ENCODE measurements around the gene APBB1IP.
"Not testable (repeated sequence)": the region's sequence is repeated elsewhere in the genome, so short reads cannot be mapped to it uniquely, and the experiment has no call there.

APBB1IP gene

GRCh38 chr10:26439406-26440087 is 1.4 kb downstream of the APBB1IP start:
- in situ Hi-C loops (cut with HindIII; ENCODE audit: low pct_ligation_motif_present, low pct_unique_long_range_greater_than_20kb, low sequenced_read_pairs), result no loop called here
- peak; percentile 17 for DNase-seq

- in situ Hi-C loops (cut with HindIII; ENCODE audit: low pct_ligation_motif_present, low pct_unique_long_range_greater_than_20kb, low sequenced_read_pairs), result no loop called here
- DNase-seq, result peak; percentile 67
Measured at GRCh38 chr10:26440088-26440470, 1.9 kb downstream of the APBB1IP start.

- DNase-seq, result peak; percentile 85
- in situ Hi-C loops (cut with HindIII; ENCODE audit: low pct_ligation_motif_present, low pct_unique_long_range_greater_than_20kb, low sequenced_read_pairs), result no loop called here
Measured at GRCh38 chr10:26441491-26442214, 3.5 kb downstream of the APBB1IP start.

- in situ Hi-C loops (cut with HindIII; ENCODE audit: low pct_ligation_motif_present, low pct_unique_long_range_greater_than_20kb, low sequenced_read_pairs), result no loop called here
- DNase-seq, result no peak
Measured at GRCh38 chr10:26445411-26446031, 7.4 kb downstream of the APBB1IP start.

- no peak for DNase-seq
- in situ Hi-C loops (cut with HindIII; ENCODE audit: low pct_ligation_motif_present, low pct_unique_long_range_greater_than_20kb, low sequenced_read_pairs), result no loop called here
Measured at GRCh38 chr10:26446258-26446657, 8.1 kb downstream of the APBB1IP start.

- in situ Hi-C loops (cut with HindIII; ENCODE audit: low pct_ligation_motif_present, low pct_unique_long_range_greater_than_20kb, low sequenced_read_pairs), result no loop called here
- DNase-seq, result no peak
Measured at GRCh38 chr10:26448292-26448691, 10.2 kb downstream of the APBB1IP start.

GRCh38 chr10:26448706-26449435 is 10.7 kb downstream of the APBB1IP start:
- in situ Hi-C loops (cut with HindIII; ENCODE audit: low pct_ligation_motif_present, low pct_unique_long_range_greater_than_20kb, low sequenced_read_pairs), result no loop called here
- no peak for DNase-seq

- no peak for DNase-seq
- in situ Hi-C loops (cut with HindIII; ENCODE audit: low pct_ligation_motif_present, low pct_unique_long_range_greater_than_20kb, low sequenced_read_pairs), result no loop called here
Measured at GRCh38 chr10:26449726-26450125, 11.6 kb downstream of the APBB1IP start.

- no peak for DNase-seq
- in situ Hi-C loops (cut with HindIII; ENCODE audit: low pct_ligation_motif_present, low pct_unique_long_range_greater_than_20kb, low sequenced_read_pairs), result no loop called here
Measured at GRCh38 chr10:26451903-26452302, 13.8 kb downstream of the APBB1IP start.

- in situ Hi-C loops (cut with HindIII; ENCODE audit: low pct_ligation_motif_present, low pct_unique_long_range_greater_than_20kb, low sequenced_read_pairs), result no loop called here
Measured at GRCh38 chr10:26453850-26454249, 15.7 kb downstream of the APBB1IP start.

GRCh38 chr10:26454891-26455290 is 16.8 kb downstream of the APBB1IP start:
- DNase-seq, result no peak
- in situ Hi-C loops (cut with HindIII; ENCODE audit: low pct_ligation_motif_present, low pct_unique_long_range_greater_than_20kb, low sequenced_read_pairs), result no loop called here

More at GRCh38 chr10:26453850-26454249, 15.7 kb downstream of the APBB1IP start:
- no peak for DNase-seq

- in situ Hi-C loops (cut with HindIII; ENCODE audit: low pct_ligation_motif_present, low pct_unique_long_range_greater_than_20kb, low sequenced_read_pairs), result no loop called here
Measured at GRCh38 chr10:26455567-26456315, 17.6 kb downstream of the APBB1IP start.

GRCh38 chr10:26457088-26457487 is 18.9 kb downstream of the APBB1IP start:
- in situ Hi-C loops (cut with HindIII; ENCODE audit: low pct_ligation_motif_present, low pct_unique_long_range_greater_than_20kb, low sequenced_read_pairs), result no loop called here
- no peak for DNase-seq

More at GRCh38 chr10:26455567-26456315, 17.6 kb downstream of the APBB1IP start:
- no peak for DNase-seq

- no peak for DNase-seq
- in situ Hi-C loops (cut with HindIII; ENCODE audit: low pct_ligation_motif_present, low pct_unique_long_range_greater_than_20kb, low sequenced_read_pairs), result no loop called here
Measured at GRCh38 chr10:26460736-26461135, 22.6 kb downstream of the APBB1IP start.

GRCh38 chr10:26463986-26464385 is 25.8 kb downstream of the APBB1IP start:
- in situ Hi-C loops (cut with HindIII; ENCODE audit: low pct_ligation_motif_present, low pct_unique_long_range_greater_than_20kb, low sequenced_read_pairs), result no loop called here
- DNase-seq, result no peak

- in situ Hi-C loops (cut with HindIII; ENCODE audit: low pct_ligation_motif_present, low pct_unique_long_range_greater_than_20kb, low sequenced_read_pairs), result no loop called here
Measured at GRCh38 chr10:26464632-26465280, 26.6 kb downstream of the APBB1IP start.

GRCh38 chr10:26466531-26466930 is 28.4 kb downstream of the APBB1IP start:
- in situ Hi-C loops (cut with HindIII; ENCODE audit: low pct_ligation_motif_present, low pct_unique_long_range_greater_than_20kb, low sequenced_read_pairs), result not testable (repeated sequence)

More at GRCh38 chr10:26464632-26465280, 26.6 kb downstream of the APBB1IP start:
- DNase-seq, result no peak

GRCh38 chr10:26467639-26468038 is 29.5 kb downstream of the APBB1IP start:
- in situ Hi-C loops (cut with HindIII; ENCODE audit: low pct_ligation_motif_present, low pct_unique_long_range_greater_than_20kb, low sequenced_read_pairs), result no loop called here
- DNase-seq, result no peak

More at GRCh38 chr10:26466531-26466930, 28.4 kb downstream of the APBB1IP start:
- DNase-seq, result not testable (repeated sequence)
